NK-92 (cell line): ENCODE measurements around the gene RRM1.
"Not testable (repeated sequence)": the region's sequence is repeated elsewhere in the genome, so short reads cannot be mapped to it uniquely, and the experiment has no call there.

Source experiments
- DNase-seq: peaks from one replicate; lab custom pipeline; 2025; ENCODE audit not compliant: unreplicated experiment; lab: John Stamatoyannopoulos, UW

The RRM1 gene

GRCh38 chr11:4076774-4077173 is 17.8 kb upstream of the RRM1 start:
- no peak for DNase-seq

GRCh38 chr11:4083198-4083597 is 11.4 kb upstream of the RRM1 start:
- no peak for DNase-seq

- DNase-seq, result no peak
Observed at GRCh38 chr11:4084406-4085125, 10.0 kb upstream of the RRM1 start.

- no peak for DNase-seq
Observed at GRCh38 chr11:4085575-4085974, 9.0 kb upstream of the RRM1 start.

GRCh38 chr11:4086575-4087353 is 7.8 kb upstream of the RRM1 start:
- DNase-seq, result no peak

GRCh38 chr11:4087551-4087950 is 7.0 kb upstream of the RRM1 start:
- DNase-seq, result no peak

- no peak for DNase-seq
Observed at GRCh38 chr11:4090258-4090657, 4.3 kb upstream of the RRM1 start.

- no peak for DNase-seq
Observed at GRCh38 chr11:4092026-4092425, 2.6 kb upstream of the RRM1 start.

GRCh38 chr11:4093519-4094347 is 866 bp upstream of the RRM1 start:
- no peak for DNase-seq

GRCh38 chr11:4095509-4096230 is 1.1 kb downstream of the RRM1 start:
- no peak for DNase-seq

GRCh38 chr11:4098026-4098621 is 3.5 kb downstream of the RRM1 start:
- DNase-seq, result no peak

- DNase-seq, result no peak
Observed at GRCh38 chr11:4102711-4103110, 8.1 kb downstream of the RRM1 start.

GRCh38 chr11:4103269-4103668 is 8.7 kb downstream of the RRM1 start:
- DNase-seq, result no peak

- no peak for DNase-seq
Observed at GRCh38 chr11:4105916-4106315, 11.3 kb downstream of the RRM1 start.

- DNase-seq, result no peak
Observed at GRCh38 chr11:4111834-4112233, 17.2 kb downstream of the RRM1 start.

GRCh38 chr11:4115128-4115527 is 20.5 kb downstream of the RRM1 start:
- no peak for DNase-seq

GRCh38 chr11:4118107-4118506 is 23.5 kb downstream of the RRM1 start:
- DNase-seq, result no peak

- no peak for DNase-seq
Observed at GRCh38 chr11:4123218-4123617, 28.6 kb downstream of the RRM1 start.

- DNase-seq, result no peak
Observed at GRCh38 chr11:4125141-4125540, 30.5 kb downstream of the RRM1 start.

- no peak for DNase-seq
Observed at GRCh38 chr11:4127357-4127756, 32.8 kb downstream of the RRM1 start.

- not testable (repeated sequence) for DNase-seq
Observed at GRCh38 chr11:4130219-4130618, 35.6 kb downstream of the RRM1 start.
